Hepatocyte (in vitro differentiated cells): ENCODE data around the gene EFCAB9. TPM values are rescaled to one million over a fixed set of nuclear protein-coding genes. Genes with fewer than 3 reads are reported as not detected.

ENCODE experiments used
- DNase-seq: peaks from one replicate; pipeline ENCODE4 v3.0.0-alpha.2; 2016; ENCODE audit warnings: low spot score
- H2AFZ ChIP-seq: fragments of 200-600 bp; sonication (generic); 2 replicates; pipeline ENCODE4 v1.6.0; 2016; ENCODE audit warnings: antibody characterized with exemption, mild to moderate bottlenecking
- H3K27ac ChIP-seq: fragments of 200-600 bp; sonication (generic); 2 replicates; pipeline ENCODE4 v1.5.1; 2016; ENCODE audit warnings: mild to moderate bottlenecking
- H3K27me3 ChIP-seq: fragments of 200-600 bp; sonication (generic); 2 replicates; pipeline ENCODE4 v1.6.1; 2016
- H3K36me3 ChIP-seq: fragments of 200-600 bp; sonication (generic); replicated peaks from 2 replicates; pipeline ENCODE4 v1.5.1; 2016; ENCODE audit warnings: low read depth; ENCODE audit not compliant: insufficient read depth
- H3K4me1 ChIP-seq: fragments of 200-600 bp; sonication (generic); 2 replicates; pipeline ENCODE4 v1.5.1; 2016; ENCODE audit warnings: mild to moderate bottlenecking, moderate library complexity; ENCODE audit not compliant: insufficient read depth
- H3K4me2 ChIP-seq: fragments of 200-600 bp; sonication (generic); 2 replicates; pipeline ENCODE4 v1.6.0; 2016
- H3K4me3 ChIP-seq: fragments of 200-600 bp; sonication (generic); 2 replicates; pipeline ENCODE4 v1.5.1; 2016; ENCODE audit warnings: mild to moderate bottlenecking
- H3K79me2 ChIP-seq: fragments of 200-600 bp; sonication (generic); 2 replicates; pipeline ENCODE4 v1.6.0; 2017; ENCODE audit warnings: mild to moderate bottlenecking
- H3K9me2 ChIP-seq: fragments of 200-600 bp; sonication (generic); replicated peaks from 2 replicates; pipeline ENCODE4 v1.6.0; 2017; ENCODE audit warnings: mild to moderate bottlenecking; ENCODE audit not compliant: insufficient read depth
- H3K9me3 ChIP-seq: fragments of 200-600 bp; sonication (generic); 2 replicates; pipeline ENCODE4 v1.5.1; 2016; ENCODE audit warnings: low read depth, mild to moderate bottlenecking
- H4K20me1 ChIP-seq: fragments of 200-600 bp; sonication (generic); 2 replicates; pipeline ENCODE4 v1.6.0; 2016; ENCODE audit warnings: mild to moderate bottlenecking; ENCODE audit not compliant: insufficient read depth, poor library complexity, severe bottlenecking
- EZH2 ChIP-seq: fragments of 200-600 bp; sonication (generic); IDR thresholded peaks from 2 replicates; pipeline ENCODE4 v1.6.1; 2016; ENCODE audit warnings: antibody characterized with exemption, mild to moderate bottlenecking, borderline replicate concordance
- EZH2phosphoT487 ChIP-seq: fragments of 200-600 bp; sonication (generic); IDR thresholded peaks from one replicate; pipeline ENCODE4 v1.6.1; 2018; ENCODE audit warnings: antibody characterized with exemption, mild to moderate bottlenecking, low read depth, moderate library complexity; ENCODE audit not compliant: unreplicated experiment, severe bottlenecking
- WGBS: methylation state at CpG from one replicate; pipeline ENCODE4 v1.1.6; 2016; ENCODE audit warnings: low lambda C conversion rate; ENCODE audit errors: missing lambda C conversion rate; 5-methylcytosine and 5-hydroxymethylcytosine counted together
- polyA plus RNA-seq: library from polyadenylated mRNA; unstranded; fragments of >200 nt; fragmentation: Nextera tagmentation; extraction: Ambion mirVana; gene quantifications from 2 replicates; pipeline ENCODE4 v1.2.1, GENCODE V29; 2016
- total RNA-seq: library from RNA; depleted of rRNA; stranded (reverse); fragments of >200 nt; gene quantifications from 2 replicates; pipeline ENCODE4 v1.2.3, GENCODE V29; 2014
- TF ChIP-seq, protein P1 (sequence below): fragments of 200-600 bp; sonication (generic); IDR thresholded peaks from 2 replicates; pipeline ENCODE4 v1.5.1; 2016; ENCODE audit warnings: antibody characterized with exemption, mild to moderate bottlenecking; ENCODE audit not compliant: poor library complexity

The EFCAB9 gene
- total and polyA plus RNA-seq, 2 experiments from 2014 or later, result not detected

DNA sequence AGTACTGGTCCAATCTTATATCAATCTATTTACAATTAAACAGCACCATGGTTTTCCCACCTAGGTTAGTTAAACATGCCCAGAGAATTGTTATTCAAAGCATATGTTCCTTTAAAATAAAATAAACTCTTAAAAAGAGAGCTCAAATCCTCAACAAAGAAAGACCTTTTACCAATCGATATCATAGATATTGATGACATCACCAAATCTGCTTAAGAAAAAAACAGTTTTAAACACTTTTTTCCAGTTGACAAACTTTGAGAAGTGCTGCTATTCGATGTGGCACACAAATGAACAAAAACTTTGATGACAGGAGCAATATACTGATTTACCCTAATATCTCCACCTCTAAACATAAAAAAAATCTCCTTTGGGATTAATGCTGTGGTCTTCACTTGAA is 15.7 kb downstream of the EFCAB9 start:
- H3K36me3 ChIP-seq, result no peaks in the 10 kb centered on the region
- 98% methylated on average over 2 of the region's 2 CpGs for WGBS
- H3K4me3 ChIP-seq, result no peak overlapping the region
- H2AFZ ChIP-seq, result no peak overlapping the region
- no peak overlapping the region for H3K27ac ChIP-seq
- H4K20me1 ChIP-seq, result no peaks in the 10 kb centered on the region
- no peaks in the 10 kb centered on the region for H3K9me2 ChIP-seq
- no peaks in the 10 kb centered on the region for H3K9me3 ChIP-seq
- TF ChIP-seq, protein P1, sequence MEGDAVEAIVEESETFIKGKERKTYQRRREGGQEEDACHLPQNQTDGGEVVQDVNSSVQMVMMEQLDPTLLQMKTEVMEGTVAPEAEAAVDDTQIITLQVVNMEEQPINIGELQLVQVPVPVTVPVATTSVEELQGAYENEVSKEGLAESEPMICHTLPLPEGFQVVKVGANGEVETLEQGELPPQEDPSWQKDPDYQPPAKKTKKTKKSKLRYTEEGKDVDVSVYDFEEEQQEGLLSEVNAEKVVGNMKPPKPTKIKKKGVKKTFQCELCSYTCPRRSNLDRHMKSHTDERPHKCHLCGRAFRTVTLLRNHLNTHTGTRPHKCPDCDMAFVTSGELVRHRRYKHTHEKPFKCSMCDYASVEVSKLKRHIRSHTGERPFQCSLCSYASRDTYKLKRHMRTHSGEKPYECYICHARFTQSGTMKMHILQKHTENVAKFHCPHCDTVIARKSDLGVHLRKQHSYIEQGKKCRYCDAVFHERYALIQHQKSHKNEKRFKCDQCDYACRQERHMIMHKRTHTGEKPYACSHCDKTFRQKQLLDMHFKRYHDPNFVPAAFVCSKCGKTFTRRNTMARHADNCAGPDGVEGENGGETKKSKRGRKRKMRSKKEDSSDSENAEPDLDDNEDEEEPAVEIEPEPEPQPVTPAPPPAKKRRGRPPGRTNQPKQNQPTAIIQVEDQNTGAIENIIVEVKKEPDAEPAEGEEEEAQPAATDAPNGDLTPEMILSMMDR, result no peak
- TF ChIP-seq EZH2phosphoT487, result no peak
- H3K27me3 ChIP-seq, result no peaks in the 10 kb centered on the region
- H3K79me2 ChIP-seq, result peaks cover 14% of the 10 kb centered on the region
- H3K4me2 ChIP-seq, result no peak overlapping the region
- no peaks in the 10 kb centered on the region for H3K4me1 ChIP-seq
- no peak for DNase-seq

DNA sequence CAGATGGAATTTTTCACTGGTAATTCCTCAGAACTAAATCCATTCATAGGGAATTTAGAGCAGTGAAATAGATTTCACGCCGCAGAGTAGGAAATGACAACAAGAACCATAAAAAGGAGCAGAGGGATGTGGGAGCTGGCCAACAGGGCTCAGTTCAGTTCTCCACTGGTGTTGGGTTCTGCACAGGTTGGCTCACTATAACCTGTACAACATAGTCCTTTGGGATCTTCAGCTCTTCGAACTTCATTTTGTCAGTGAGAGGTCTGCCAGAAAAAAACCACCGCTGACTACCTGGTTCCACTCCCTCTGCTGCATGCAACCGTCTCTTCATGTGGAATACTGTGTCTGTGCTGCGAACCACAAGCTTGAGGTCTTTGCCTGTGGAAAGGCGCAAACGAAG is 17.7 kb downstream of the EFCAB9 start:
- TF ChIP-seq EZH2phosphoT487 (no peak), EZH2 (no peak)
- TF ChIP-seq, protein P1, result no peak
- Histone ChIP-seq H3K4me1 (no peaks in the 10 kb centered on the region), H3K4me2 (no peak overlapping the region), H3K27me3 (no peaks in the 10 kb centered on the region), H4K20me1 (peaks cover 3% of the 10 kb centered on the region), H3K27ac (no peak overlapping the region), H2AFZ (no peak overlapping the region), H3K79me2 (peaks cover 32% of the 10 kb centered on the region), H3K9me3 (no peaks in the 10 kb centered on the region), H3K36me3 (no peaks in the 10 kb centered on the region), H3K4me3 (no peak overlapping the region), H3K9me2 (no peaks in the 10 kb centered on the region)
- WGBS, result 97% methylated on average over 8 of the region's 8 CpGs
- DNase-seq, result no peak

DNA sequence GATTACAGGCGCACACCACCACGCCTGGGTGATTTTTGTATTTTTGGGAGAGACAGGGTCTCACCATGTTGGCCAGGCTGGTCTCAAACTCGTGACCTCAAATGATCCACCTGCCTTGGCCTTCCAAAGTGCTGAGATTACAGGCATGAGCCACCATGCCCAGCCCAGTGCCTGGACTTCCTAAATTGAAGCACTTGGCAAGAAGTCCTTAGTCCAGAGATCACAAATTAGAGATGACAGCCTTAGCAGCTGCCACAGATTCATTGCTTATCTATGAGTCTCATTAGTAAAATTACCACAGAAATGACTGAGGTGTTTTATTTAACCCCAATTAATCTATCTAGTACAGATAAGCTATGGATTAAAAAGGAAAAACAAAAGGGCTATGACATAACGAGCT is 19.2 kb downstream of the EFCAB9 start:
- Histone ChIP-seq H4K20me1 (peaks cover 3% of the 10 kb centered on the region), H3K9me3 (no peaks in the 10 kb centered on the region), H3K27ac (no peak overlapping the region), H3K4me2 (no peak overlapping the region), H3K27me3 (no peaks in the 10 kb centered on the region), H3K9me2 (no peaks in the 10 kb centered on the region), H3K79me2 (peaks cover 46% of the 10 kb centered on the region), H3K4me1 (no peaks in the 10 kb centered on the region), H3K36me3 (no peaks in the 10 kb centered on the region), H2AFZ (no peak overlapping the region), H3K4me3 (no peak overlapping the region)
- no peak for DNase-seq
- 96% methylated on average over 4 of the region's 4 CpGs for WGBS
- TF ChIP-seq EZH2 (no peak), EZH2phosphoT487 (no peak)
- TF ChIP-seq, protein P1, result no peak

DNA sequence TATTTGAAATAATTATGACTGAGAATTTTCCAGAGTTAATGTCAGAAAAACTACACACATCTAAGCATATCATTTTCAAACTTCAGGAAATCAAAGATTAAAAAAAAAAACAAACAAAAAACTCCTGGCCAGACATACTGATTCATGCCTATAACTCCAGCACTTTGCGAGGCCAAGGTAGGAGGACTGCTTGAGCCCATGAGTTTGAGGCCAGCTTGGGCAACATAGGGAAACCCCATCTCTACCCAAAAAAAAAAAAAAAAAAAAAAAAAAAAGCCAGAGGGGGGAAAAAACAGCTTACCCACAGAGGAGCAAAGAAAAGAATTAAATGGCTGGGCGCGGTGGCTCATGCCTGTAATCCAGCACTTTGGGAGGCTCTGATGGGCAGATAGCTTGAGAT is 22.4 kb downstream of the EFCAB9 start:
- TF ChIP-seq EZH2phosphoT487, result no peak
- no peak for TF ChIP-seq EZH2
- TF ChIP-seq, protein P1, result no peak
- Histone ChIP-seq H3K9me3 (no peaks in the 10 kb centered on the region), H4K20me1 (peaks cover 3% of the 10 kb centered on the region), H3K36me3 (no peaks in the 10 kb centered on the region), H3K27ac (no peak overlapping the region), H3K4me2 (no peak overlapping the region), H2AFZ (no peak overlapping the region), H3K4me3 (no peak overlapping the region), H3K27me3 (no peaks in the 10 kb centered on the region), H3K4me1 (no peaks in the 10 kb centered on the region), H3K9me2 (no peaks in the 10 kb centered on the region), H3K79me2 (peaks cover 73% of the 10 kb centered on the region)
- WGBS, result 95% methylated on average over 3 of the region's 3 CpGs
- no peak for DNase-seq
